PFSK-1 (cell line): Measurements from ENCODE around the gene DDX10.

Experiments used
- FOXP2 ChIP-seq: optimal IDR thresholded peaks from 2 replicates; pipeline ENCODE3; 2011; ENCODE audit warnings: borderline replicate concordance, control low read depth, inconsistent platforms; ENCODE audit not compliant: insufficient read depth; ENCODE audit errors: extremely low read length, extremely low read depth
- POLR2AphosphoS5 ChIP-seq: IDR thresholded peaks from 2 replicates; pipeline ENCODE4 v1.6.1; 2012; ENCODE audit warnings: low read depth, mild to moderate bottlenecking, control low read depth, low read length, moderate library complexity
- SIN3A ChIP-seq: IDR thresholded peaks from 2 replicates; pipeline ENCODE4 v1.6.1; 2012; ENCODE audit warnings: mild to moderate bottlenecking, low read length, moderate library complexity, borderline replicate concordance; ENCODE audit not compliant: insufficient read depth
- TAF1 ChIP-seq: IDR thresholded peaks from 2 replicates; pipeline ENCODE4 v1.6.1; 2012; ENCODE audit warnings: low read length, control low read depth, borderline replicate concordance; ENCODE audit not compliant: insufficient read depth
- TF ChIP-seq, protein P1 (sequence below), 2 experiments: IDR thresholded peaks; 2 replicates each; pipeline versions ENCODE4 v1.6.1 to v1.8.0; 2011 to 2012; ENCODE audit warnings: low read depth in 2 of 2, low read length in 2 of 2, control low read depth in 1 of 2, inconsistent platforms in 1 of 2, mild to moderate bottlenecking in 1 of 2, moderate library complexity in 1 of 2; ENCODE audit not compliant: insufficient read depth in 1 of 2

The DDX10 gene

GRCh38 chr11:108826136-108826535 lies 161.3 kb downstream of the DDX10 start:
- TF ChIP-seq TAF1: no peak
- TF ChIP-seq SIN3A: no peak
- no peak for TF ChIP-seq POLR2AphosphoS5
- TF ChIP-seq, protein P1, sequence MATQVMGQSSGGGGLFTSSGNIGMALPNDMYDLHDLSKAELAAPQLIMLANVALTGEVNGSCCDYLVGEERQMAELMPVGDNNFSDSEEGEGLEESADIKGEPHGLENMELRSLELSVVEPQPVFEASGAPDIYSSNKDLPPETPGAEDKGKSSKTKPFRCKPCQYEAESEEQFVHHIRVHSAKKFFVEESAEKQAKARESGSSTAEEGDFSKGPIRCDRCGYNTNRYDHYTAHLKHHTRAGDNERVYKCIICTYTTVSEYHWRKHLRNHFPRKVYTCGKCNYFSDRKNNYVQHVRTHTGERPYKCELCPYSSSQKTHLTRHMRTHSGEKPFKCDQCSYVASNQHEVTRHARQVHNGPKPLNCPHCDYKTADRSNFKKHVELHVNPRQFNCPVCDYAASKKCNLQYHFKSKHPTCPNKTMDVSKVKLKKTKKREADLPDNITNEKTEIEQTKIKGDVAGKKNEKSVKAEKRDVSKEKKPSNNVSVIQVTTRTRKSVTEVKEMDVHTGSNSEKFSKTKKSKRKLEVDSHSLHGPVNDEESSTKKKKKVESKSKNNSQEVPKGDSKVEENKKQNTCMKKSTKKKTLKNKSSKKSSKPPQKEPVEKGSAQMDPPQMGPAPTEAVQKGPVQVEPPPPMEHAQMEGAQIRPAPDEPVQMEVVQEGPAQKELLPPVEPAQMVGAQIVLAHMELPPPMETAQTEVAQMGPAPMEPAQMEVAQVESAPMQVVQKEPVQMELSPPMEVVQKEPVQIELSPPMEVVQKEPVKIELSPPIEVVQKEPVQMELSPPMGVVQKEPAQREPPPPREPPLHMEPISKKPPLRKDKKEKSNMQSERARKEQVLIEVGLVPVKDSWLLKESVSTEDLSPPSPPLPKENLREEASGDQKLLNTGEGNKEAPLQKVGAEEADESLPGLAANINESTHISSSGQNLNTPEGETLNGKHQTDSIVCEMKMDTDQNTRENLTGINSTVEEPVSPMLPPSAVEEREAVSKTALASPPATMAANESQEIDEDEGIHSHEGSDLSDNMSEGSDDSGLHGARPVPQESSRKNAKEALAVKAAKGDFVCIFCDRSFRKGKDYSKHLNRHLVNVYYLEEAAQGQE (IDR thresholded peaks at IDR 0.05; ENCODE audit: insufficient read depth in 1 of 2, low read depth in 2 of 2, low read length in 2 of 2): no peak

GRCh38 chr11:108835624-108836023 lies 170.8 kb downstream of the DDX10 start:
- no peak for TF ChIP-seq POLR2AphosphoS5
- no peak for TF ChIP-seq FOXP2
- TF ChIP-seq TAF1: no peak
- TF ChIP-seq, protein P1 (IDR thresholded peaks at IDR 0.05; ENCODE audit: insufficient read depth in 1 of 2, low read depth in 2 of 2, low read length in 2 of 2): no peak

GRCh38 chr11:108836541-108836940 lies 171.7 kb downstream of the DDX10 start:
- TF ChIP-seq FOXP2 (no peak), POLR2AphosphoS5 (no peak), SIN3A (no peak), TAF1 (no peak)
- TF ChIP-seq, protein P1 (IDR thresholded peaks at IDR 0.05; ENCODE audit: insufficient read depth in 1 of 2, low read depth in 2 of 2, low read length in 2 of 2): no peak

DNA sequence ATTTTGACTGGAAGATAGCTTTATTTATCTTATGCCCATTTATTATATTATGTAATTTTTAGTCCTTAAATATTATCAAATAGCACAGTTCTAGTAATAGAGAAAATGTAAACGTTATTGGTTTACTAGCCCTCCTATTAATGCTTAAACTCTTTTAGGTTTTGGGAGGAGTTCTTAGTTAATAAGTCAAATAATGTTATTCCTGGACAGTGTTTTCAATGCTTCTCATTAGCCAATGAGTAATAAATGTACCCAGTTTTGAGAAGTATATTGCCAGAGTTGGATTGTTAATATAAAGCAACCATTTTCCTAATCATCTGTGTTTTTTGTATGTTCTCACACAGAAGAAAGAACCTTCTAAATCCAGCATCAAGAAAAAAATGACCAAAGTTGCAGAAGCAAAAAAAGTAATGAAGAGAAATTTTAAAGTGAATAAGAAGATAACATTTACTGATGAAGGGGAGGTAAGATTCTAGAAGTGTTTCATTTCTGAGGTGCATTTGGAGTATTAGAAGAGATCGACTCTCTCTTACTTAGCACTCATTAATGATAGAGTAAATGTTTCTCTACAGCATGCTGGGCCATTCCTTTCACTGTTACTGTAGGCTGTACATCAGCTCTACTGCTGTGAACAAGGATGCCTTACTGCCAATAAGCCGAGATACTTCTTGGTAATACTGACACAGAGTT lies 173.4 kb downstream of the DDX10 start:
- TF ChIP-seq, protein P1 (IDR thresholded peaks at IDR 0.05; ENCODE audit: insufficient read depth in 1 of 2, low read depth in 2 of 2, low read length in 2 of 2): no peak
- TF ChIP-seq TAF1: no peak
- no peak for TF ChIP-seq SIN3A
- no peak for TF ChIP-seq POLR2AphosphoS5
- TF ChIP-seq FOXP2: no peak

GRCh38 chr11:108838792-108839105 lies 173.9 kb downstream of the DDX10 start:
- TF ChIP-seq, protein P1 (IDR thresholded peaks at IDR 0.05; ENCODE audit: insufficient read depth in 1 of 2, low read depth in 2 of 2, low read length in 2 of 2): no peak
- no peak for TF ChIP-seq TAF1
- TF ChIP-seq SIN3A: no peak
- no peak for TF ChIP-seq FOXP2
- no peak for TF ChIP-seq POLR2AphosphoS5
